ENCODE measurements around the gene MBTPS1. TPM values are rescaled to one million over a fixed set of nuclear protein-coding genes. Genes with fewer than 3 reads are reported as not detected.
A peak's percentile ranks its signal among the peaks of the same experiment; 100 is the strongest.

MBTPS1 gene
- total and polyA plus RNA-seq, 9 of the 15 experiments (the other 6 are each of a cell fraction or from before 2014, with no cell fraction given) = 2.8 to 57.6 (median 43.8) TPM

DNA sequence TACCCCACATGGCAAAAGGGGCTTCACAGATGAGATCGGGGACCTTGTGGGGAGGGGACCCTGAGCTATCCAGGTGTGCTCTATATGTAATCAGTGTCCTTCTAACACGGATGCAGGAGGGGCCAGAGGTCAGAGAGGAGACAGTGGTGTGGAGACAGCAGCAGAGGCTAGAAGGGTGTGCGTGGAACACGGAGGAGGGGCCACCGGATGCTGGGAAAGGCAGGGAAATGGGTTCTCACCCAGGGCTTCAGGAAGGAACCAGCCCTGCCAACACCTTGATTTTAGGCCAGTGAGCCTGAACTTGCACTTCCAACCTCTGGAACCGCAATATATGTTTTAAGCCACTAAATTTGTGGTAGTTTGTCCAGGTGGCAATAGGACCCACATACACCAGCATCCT lies 69.5 kb downstream of the MBTPS1 start (continued):
- TF ChIP-seq ZNF398 (CRISPR knock-in tag; IDR thresholded peaks at IDR 0.05) (no peak), SP2 (IDR thresholded peaks at IDR 0.05; ENCODE audit: extremely low read depth, low read depth, low read length, poor library complexity, severe bottlenecking) (no peak), PCBP2 (IDR thresholded peaks at IDR 0.05; ENCODE audit: low read depth, low read length, poor library complexity, severe bottlenecking) (no peak), CHD1 (IDR thresholded peaks at IDR 0.05; ENCODE audit: low read length) (no peak), NFRKB (IDR thresholded peaks at IDR 0.05; ENCODE audit: low read depth) (no peak)

DNA sequence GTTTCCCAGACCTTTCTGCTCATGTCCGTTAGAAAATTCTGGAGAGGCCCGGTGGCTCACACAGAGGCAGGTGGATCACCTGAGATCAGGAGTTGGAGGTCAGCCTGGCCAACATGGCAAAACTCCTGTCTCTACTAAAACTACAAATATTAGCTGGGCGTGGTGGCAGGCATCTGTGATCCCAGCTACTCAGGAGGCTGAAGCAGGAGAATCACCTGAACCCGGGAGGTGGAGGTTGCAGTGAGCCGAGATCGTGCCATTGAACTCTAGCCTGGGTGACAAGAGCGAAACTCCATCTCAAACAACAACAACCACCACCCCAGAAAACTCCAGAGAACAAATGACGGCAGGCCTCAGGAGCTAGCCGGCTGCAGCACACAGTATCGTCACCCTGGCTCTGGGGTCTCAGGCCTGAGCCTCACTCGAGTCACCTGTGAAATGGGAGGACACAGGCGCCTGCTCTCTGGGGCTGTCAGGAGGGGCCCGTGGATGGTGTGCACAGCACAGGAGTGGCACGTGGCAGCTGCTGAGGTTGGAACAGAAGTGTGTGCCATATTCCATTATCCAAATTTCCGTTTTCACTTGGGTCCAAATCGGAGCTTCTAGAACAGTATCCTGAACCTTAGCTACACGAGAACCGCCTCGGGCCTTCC lies 70.8 kb downstream of the MBTPS1 start:
- intact Hi-C loops (cut with micrococcal nuclease) = no loop called here
- no peak overlapping the region for H3K4me2 ChIP-seq (ENCODE audit: insufficient read depth, low read length)
- no peak overlapping the region for H2AFZ ChIP-seq (ENCODE audit: low read depth, low read length)
- FAIRE-seq = no peak
- H3K36me3 ChIP-seq (ENCODE audit: control insufficient read depth, insufficient read depth, low read length) = peaks cover 14% of the 10 kb centered on the region; the same call in 1 of the 3 replicates
- H3K27me3 ChIP-seq (ENCODE audit: control insufficient read depth in 2 of 2, insufficient read depth in 2 of 2, low read length in 2 of 2) = peaks cover 20 to 25% of the 10 kb centered on the region in 2 experiments; a peak in 4 of 5 replicates
- WGBS (ENCODE audit: insufficient coverage, low coverage, missing lambda C conversion rate) = 64% methylated on average over 19 of the region's 19 CpGs
- peaks cover 16 to 34% of the 10 kb centered on the region in 2 experiments for H3K4me1 ChIP-seq (replicated peaks in 1 of 2; ENCODE audit: control insufficient read depth in 2 of 2, insufficient read depth in 2 of 2, low read length in 2 of 2)
- ChIA-PET CTCF (ENCODE audit: low intra/inter-chr PET ratio) (interaction anchor here (0.5 kb wide), 1 partner anchor 68 kb away, joined by 6 read pairs; no protein-coding TSS in a partner anchor), POLR2A (interaction anchor here (0.7 to 1.3 kb wide), 5 partner anchors 25 to 104 kb away, joined by 3 to 4 read pairs (median 4); no protein-coding TSS in a partner anchor)
- no peaks in the 10 kb centered on the region for H3K79me2 ChIP-seq (ENCODE audit: control insufficient read depth, insufficient read depth, low read length)
- H3K9ac ChIP-seq (ENCODE audit: insufficient read depth in 1 of 2, low read depth in 2 of 2, low read length in 2 of 2) = 0 out of 4 replicates have a peak overlapping the region, but pooled peaks of 1 of the 2 experiments have one; percentile 29
- H4K20me1 ChIP-seq (replicated peaks; ENCODE audit: control insufficient read depth, insufficient read depth, low read length) = peaks cover 39% of the 10 kb centered on the region; the same call in 1 of the 2 replicates
- DNase-seq (ENCODE audit: extremely low read depth in 1 of 4, low spot score in 3 of 4) = no peak
- BruUV-seq (replicated peaks) = no TSS peak
- H3K9me1 ChIP-seq (ENCODE audit: control insufficient read depth, insufficient read depth, low read length) = peaks cover 11% of the 10 kb centered on the region
- no peaks in the 10 kb centered on the region for H3K9me3 ChIP-seq (replicated peaks; ENCODE audit: control insufficient read depth, insufficient read depth, low read depth, low read length)
- H3K27ac ChIP-seq (ENCODE audit: extremely low read depth, low read depth, low read length) = no peak overlapping the region
- in situ Hi-C loops (cut with MboI) = loop anchor here (10.0 kb wide), 1 partner anchor 71 kb away; no protein-coding TSS in a partner anchor
- no peak overlapping the region for H3K4me3 ChIP-seq
- no peak for ATAC-seq
- no peak for TF ChIP-seq ELK1 (CRISPR knock-in tag; IDR thresholded peaks at IDR 0.05)
- no peak for TF ChIP-seq ZNF766 (CRISPR knock-in tag; conservative IDR thresholded peaks at IDR 0.05)
- TF ChIP-seq ATF4 (CRISPR knock-in tag; IDR thresholded peaks at IDR 0.05) = no peak
- no peak for TF ChIP-seq TEAD2 (tag; IDR thresholded peaks at IDR 0.05)
- no peak for TF ChIP-seq RBM25 (IDR thresholded peaks at IDR 0.05; ENCODE audit: low read depth, low read length, severe bottlenecking)
- no peak for TF ChIP-seq CAMTA2 (CRISPR knock-in tag; conservative IDR thresholded peaks at IDR 0.05)
- no peak for TF ChIP-seq TAL1 (IDR thresholded peaks at IDR 0.05)
- TF ChIP-seq CBX1 (IDR thresholded peaks at IDR 0.05; ENCODE audit: low read depth) = no peak
- no peak for TF ChIP-seq LEF1 (IDR thresholded peaks at IDR 0.05)
- no peak for TF ChIP-seq HNRNPLL (IDR thresholded peaks at IDR 0.05; ENCODE audit: low read depth, low read length, poor library complexity, severe bottlenecking)
- no peak for TF ChIP-seq RAD21 (CRISPR knock-in tag; conservative IDR thresholded peaks at IDR 0.05 in 1 of 2, IDR thresholded peaks at IDR 0.05 in 1 of 2)
- no peak for TF ChIP-seq GABPB1 (CRISPR knock-in tag; IDR thresholded peaks at IDR 0.05)
